ENCODE measurements around the gene VASH1.

VASH1 gene

GRCh38 chr14:76778546-76779215 lies 17.4 kb downstream of the VASH1 start:
- no peak overlapping the region for H2AFZ ChIP-seq (ENCODE audit: low read depth, low read length)
- H3K4me1 ChIP-seq (ENCODE audit: insufficient read depth, low read length): no peaks in the 10 kb centered on the region
- peaks cover 40% of the 10 kb centered on the region for H3K36me3 ChIP-seq (ENCODE audit: insufficient read depth, low read length)
- no peaks in the 10 kb centered on the region for H3K27me3 ChIP-seq (ENCODE audit: insufficient read depth, low read length)
- no peaks in the 10 kb centered on the region for H3K9me3 ChIP-seq (ENCODE audit: low read length)
- H3K4me3 ChIP-seq (ENCODE audit: low read length): no peak overlapping the region

GRCh38 chr14:76779221-76780057 lies 18.2 kb downstream of the VASH1 start:
- Histone ChIP-seq H2AFZ (ENCODE audit: low read depth, low read length) (no peak overlapping the region), H3K4me1 (ENCODE audit: insufficient read depth, low read length) (no peaks in the 10 kb centered on the region), H3K36me3 (ENCODE audit: insufficient read depth, low read length) (peaks cover 36% of the 10 kb centered on the region), H3K9me3 (ENCODE audit: low read length) (no peaks in the 10 kb centered on the region), H3K27me3 (ENCODE audit: insufficient read depth, low read length) (no peaks in the 10 kb centered on the region), H3K4me3 (ENCODE audit: low read length) (no peak overlapping the region)

DNA sequence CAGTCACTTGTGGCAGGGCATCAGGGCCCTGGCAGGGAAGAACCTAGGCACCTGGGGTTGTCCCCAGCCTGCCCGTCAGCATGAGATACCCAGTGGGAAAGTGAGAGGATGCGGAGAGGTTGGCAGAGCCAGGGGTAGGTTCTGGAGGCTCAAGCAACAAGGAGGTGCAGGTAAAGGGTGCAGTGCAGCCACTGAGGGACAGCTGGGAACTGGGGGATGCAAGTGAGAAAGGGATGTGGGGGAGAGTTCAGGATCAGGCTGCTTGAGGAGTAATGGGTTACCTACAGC lies 18.7 kb downstream of the VASH1 start:
- H3K4me1 ChIP-seq (ENCODE audit: insufficient read depth, low read length): no peaks in the 10 kb centered on the region
- no peaks in the 10 kb centered on the region for H3K9me3 ChIP-seq (ENCODE audit: low read length)
- H2AFZ ChIP-seq (ENCODE audit: low read depth, low read length): no peak overlapping the region
- H3K27me3 ChIP-seq (ENCODE audit: insufficient read depth, low read length): no peaks in the 10 kb centered on the region
- no peak overlapping the region for H3K4me3 ChIP-seq (ENCODE audit: low read length)
- H3K36me3 ChIP-seq (ENCODE audit: insufficient read depth, low read length): peaks cover 36% of the 10 kb centered on the region

DNA sequence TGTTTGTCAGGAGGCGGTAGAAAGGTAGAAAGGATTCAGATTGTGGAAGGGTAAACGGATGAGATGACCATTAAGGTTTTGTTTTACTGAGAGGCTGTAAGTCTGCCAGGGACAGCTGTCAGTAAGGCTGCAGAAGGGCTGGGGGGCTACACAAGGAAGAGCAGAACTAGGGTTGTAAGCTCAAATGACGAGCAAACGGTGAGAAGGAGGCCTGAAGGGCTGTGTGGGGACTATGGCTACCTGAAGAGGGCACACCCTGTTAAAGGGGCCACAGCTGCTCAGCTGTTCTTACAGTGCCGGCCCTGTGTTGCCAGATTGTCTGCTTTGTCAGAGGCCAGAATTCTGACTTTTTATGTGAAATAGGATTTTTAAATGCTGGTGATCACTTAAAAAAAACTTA lies 19.1 kb downstream of the VASH1 start:
- Histone ChIP-seq H3K4me1 (ENCODE audit: insufficient read depth, low read length) (no peaks in the 10 kb centered on the region), H2AFZ (ENCODE audit: low read depth, low read length) (no peak overlapping the region), H3K27me3 (ENCODE audit: insufficient read depth, low read length) (no peaks in the 10 kb centered on the region), H3K4me3 (ENCODE audit: low read length) (no peak overlapping the region), H3K36me3 (ENCODE audit: insufficient read depth, low read length) (peaks cover 36% of the 10 kb centered on the region), H3K9me3 (ENCODE audit: low read length) (no peaks in the 10 kb centered on the region)

DNA sequence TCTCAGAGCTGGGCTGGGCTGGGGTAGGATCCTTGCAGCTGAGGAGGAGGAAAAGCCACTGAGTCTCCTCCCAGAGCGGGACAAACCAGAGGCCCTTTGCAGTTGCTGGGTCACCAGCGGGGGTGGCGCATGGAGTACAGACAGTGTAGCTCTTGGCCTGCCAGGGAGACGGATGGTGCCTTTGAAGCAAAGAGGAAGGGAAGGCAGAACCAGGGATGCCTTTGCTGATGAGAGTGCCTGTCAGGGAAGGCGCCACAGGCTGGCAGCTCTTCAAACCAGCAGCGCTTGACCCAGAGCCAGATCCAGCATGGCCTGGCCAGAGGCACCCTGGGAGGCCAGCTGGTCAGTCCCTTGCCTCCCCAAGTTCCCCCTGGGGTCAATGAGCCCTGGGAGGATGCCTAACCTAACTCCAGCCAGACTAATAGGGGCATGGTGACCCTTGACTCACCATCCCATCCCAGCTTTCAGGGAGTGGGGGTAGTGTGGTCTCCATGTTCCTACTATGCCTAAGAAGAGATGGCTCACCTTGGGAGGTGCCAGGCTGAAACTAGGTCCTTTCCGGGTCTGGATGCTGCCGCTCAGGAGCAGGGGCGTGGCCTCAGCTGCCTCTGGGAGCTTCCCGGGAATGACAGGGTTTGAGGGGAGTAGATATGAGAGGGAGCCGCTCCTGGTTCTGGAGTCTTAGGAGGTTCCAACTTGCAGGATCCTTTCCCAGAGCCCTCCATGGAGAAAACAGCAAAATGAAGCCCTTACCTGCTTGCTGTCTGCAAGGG lies 19.8 kb downstream of the VASH1 start:
- no peak overlapping the region for H2AFZ ChIP-seq (ENCODE audit: low read depth, low read length)
- peaks cover 35% of the 10 kb centered on the region for H3K36me3 ChIP-seq (ENCODE audit: insufficient read depth, low read length)
- H3K4me1 ChIP-seq (ENCODE audit: insufficient read depth, low read length): no peaks in the 10 kb centered on the region
- no peaks in the 10 kb centered on the region for H3K27me3 ChIP-seq (ENCODE audit: insufficient read depth, low read length)
- no peaks in the 10 kb centered on the region for H3K9me3 ChIP-seq (ENCODE audit: low read length)
- H3K4me3 ChIP-seq (ENCODE audit: low read length): no peak overlapping the region

DNA sequence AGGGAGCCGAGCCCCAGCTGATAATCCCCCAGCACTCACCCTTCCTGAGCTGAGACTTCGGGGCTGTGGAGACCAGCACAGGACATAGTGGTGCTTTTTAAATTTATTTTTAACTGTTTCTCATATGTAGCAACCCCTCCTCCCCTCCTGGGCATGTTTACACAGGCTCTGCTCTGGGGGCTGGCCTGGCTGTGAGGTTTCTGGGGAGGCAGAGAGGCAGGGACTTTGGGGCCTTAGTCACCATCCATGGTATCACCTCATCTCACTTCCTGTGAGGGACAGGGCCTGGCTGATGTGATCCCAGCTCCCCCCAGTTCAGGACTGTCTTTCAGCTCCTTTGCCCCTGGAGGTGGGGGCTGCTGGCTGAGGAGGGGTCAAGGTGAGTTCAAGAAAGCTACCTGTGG lies 20.4 kb downstream of the VASH1 start:
- H3K4me1 ChIP-seq (ENCODE audit: insufficient read depth, low read length): no peaks in the 10 kb centered on the region
- H3K4me3 ChIP-seq (ENCODE audit: low read length): no peak overlapping the region
- H3K9me3 ChIP-seq (ENCODE audit: low read length): no peaks in the 10 kb centered on the region
- no peak overlapping the region for H2AFZ ChIP-seq (ENCODE audit: low read depth, low read length)
- peaks cover 38% of the 10 kb centered on the region for H3K36me3 ChIP-seq (ENCODE audit: insufficient read depth, low read length)
- H3K27me3 ChIP-seq (ENCODE audit: insufficient read depth, low read length): no peaks in the 10 kb centered on the region

GRCh38 chr14:76782115-76782884 lies 21.0 kb downstream of the VASH1 start:
- Histone ChIP-seq H3K9me3 (ENCODE audit: low read length) (no peaks in the 10 kb centered on the region), H3K4me1 (ENCODE audit: insufficient read depth, low read length) (no peaks in the 10 kb centered on the region), H3K27me3 (ENCODE audit: insufficient read depth, low read length) (no peaks in the 10 kb centered on the region), H2AFZ (ENCODE audit: low read depth, low read length) (no peak overlapping the region), H3K36me3 (ENCODE audit: insufficient read depth, low read length) (peaks cover 44% of the 10 kb centered on the region), H3K4me3 (ENCODE audit: low read length) (no peak overlapping the region)

- H3K9me3 ChIP-seq (ENCODE audit: low read length): no peaks in the 10 kb centered on the region
- H2AFZ ChIP-seq (ENCODE audit: low read depth, low read length): no peak overlapping the region
- H3K27me3 ChIP-seq (ENCODE audit: insufficient read depth, low read length): no peaks in the 10 kb centered on the region
- no peak overlapping the region for H3K4me3 ChIP-seq (ENCODE audit: low read length)
- H3K4me1 ChIP-seq (ENCODE audit: insufficient read depth, low read length): no peaks in the 10 kb centered on the region
- H3K36me3 ChIP-seq (ENCODE audit: insufficient read depth, low read length): peaks cover 52% of the 10 kb centered on the region
These were observed 21.8 kb downstream of the VASH1 start for GRCh38 chr14:76782885-76783566.

DNA sequence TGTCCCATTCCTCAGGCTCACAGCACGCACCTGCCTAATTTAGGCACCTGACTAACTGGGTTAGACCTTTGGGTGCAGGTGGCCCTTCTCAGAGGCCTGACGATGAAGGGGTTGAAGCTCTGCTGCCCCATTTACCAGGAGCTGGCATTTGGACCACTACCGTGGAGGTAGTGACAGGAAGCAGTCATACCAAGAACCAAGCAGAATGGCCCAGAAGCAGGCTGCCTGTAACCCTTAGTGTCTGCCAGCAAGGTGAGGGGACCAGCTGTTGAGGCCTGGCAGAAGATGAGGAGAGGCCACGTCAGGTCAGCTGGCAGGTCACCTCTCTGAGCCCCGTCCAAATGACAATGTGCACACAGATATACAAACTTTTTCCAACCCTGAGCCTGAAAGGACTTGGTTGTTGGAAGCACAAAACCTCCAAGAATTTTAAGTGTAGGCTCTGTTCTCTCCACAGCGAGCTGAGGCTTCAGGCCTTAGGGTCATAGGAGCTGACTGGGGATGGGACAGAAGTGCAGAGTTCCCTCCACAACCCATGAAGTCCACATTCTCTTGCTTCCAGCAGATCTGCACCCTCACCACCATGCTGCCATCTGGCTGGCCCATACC lies 23.1 kb downstream of the VASH1 start:
- Histone ChIP-seq H2AFZ (ENCODE audit: low read depth, low read length) (no peak overlapping the region), H3K9me3 (ENCODE audit: low read length) (no peaks in the 10 kb centered on the region), H3K4me3 (ENCODE audit: low read length) (no peak overlapping the region), H3K27me3 (ENCODE audit: insufficient read depth, low read length) (no peaks in the 10 kb centered on the region), H3K36me3 (ENCODE audit: insufficient read depth, low read length) (peaks cover 56% of the 10 kb centered on the region), H3K4me1 (ENCODE audit: insufficient read depth, low read length) (no peaks in the 10 kb centered on the region)

DNA sequence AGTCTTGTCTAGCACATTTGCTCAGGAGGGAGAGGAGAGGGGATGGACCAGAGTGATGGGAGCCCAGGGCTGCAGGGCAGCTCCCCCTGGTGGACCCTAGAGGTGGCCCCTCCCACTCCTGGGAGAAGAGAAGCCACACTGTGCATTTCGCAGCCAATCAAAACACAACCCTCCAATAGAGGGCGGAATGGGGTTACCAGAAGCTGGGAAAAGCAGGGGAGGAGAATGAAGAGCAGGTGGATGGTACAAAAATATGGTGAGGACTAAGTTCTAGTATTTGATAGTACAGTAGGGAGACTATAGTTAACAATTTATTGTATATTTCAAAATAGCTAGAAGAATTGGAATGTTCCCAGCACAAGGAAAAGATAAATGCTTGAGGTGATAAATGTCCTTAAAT lies 23.6 kb downstream of the VASH1 start:
- no peaks in the 10 kb centered on the region for H3K27me3 ChIP-seq (ENCODE audit: insufficient read depth, low read length)

GRCh38 chr14:76786601-76787000 lies 25.3 kb downstream of the VASH1 start:
- Histone ChIP-seq H3K4me1 (ENCODE audit: insufficient read depth, low read length) (no peaks in the 10 kb centered on the region), H3K36me3 (ENCODE audit: insufficient read depth, low read length) (peaks cover 55% of the 10 kb centered on the region), H3K4me3 (ENCODE audit: low read length) (no peak overlapping the region), H2AFZ (ENCODE audit: low read depth, low read length) (no peak overlapping the region), H3K27me3 (ENCODE audit: insufficient read depth, low read length) (no peaks in the 10 kb centered on the region), H3K9me3 (ENCODE audit: low read length) (peaks cover 1% of the 10 kb centered on the region)

More for the DNA sequence above, 23.6 kb downstream of the VASH1 start:
- H2AFZ ChIP-seq (ENCODE audit: low read depth, low read length): no peak overlapping the region
- H3K4me1 ChIP-seq (ENCODE audit: insufficient read depth, low read length): no peaks in the 10 kb centered on the region
- H3K4me3 ChIP-seq (ENCODE audit: low read length): no peak overlapping the region
- peaks cover 51% of the 10 kb centered on the region for H3K36me3 ChIP-seq (ENCODE audit: insufficient read depth, low read length)
- no peaks in the 10 kb centered on the region for H3K9me3 ChIP-seq (ENCODE audit: low read length)

- no peak overlapping the region for H2AFZ ChIP-seq (ENCODE audit: low read depth, low read length)
- H3K4me1 ChIP-seq (ENCODE audit: insufficient read depth, low read length): no peaks in the 10 kb centered on the region
- H3K4me3 ChIP-seq (ENCODE audit: low read length): no peak overlapping the region
- no peaks in the 10 kb centered on the region for H3K27me3 ChIP-seq (ENCODE audit: insufficient read depth, low read length)
- H3K9me3 ChIP-seq (ENCODE audit: low read length): peaks cover 3% of the 10 kb centered on the region
- peaks cover 49% of the 10 kb centered on the region for H3K36me3 ChIP-seq (ENCODE audit: insufficient read depth, low read length)
These were observed 31.2 kb downstream of the VASH1 start for GRCh38 chr14:76792422-76792821.
